Endodermal cell (in vitro differentiated cells): ENCODE results near the gene GLT6D1. TPM values are rescaled to one million over a fixed set of nuclear protein-coding genes. Genes with fewer than 3 reads are reported as not detected.

Source experiments
- DNase-seq: peaks from one replicate; pipeline ENCODE4 v3.0.0-alpha.2; 2017
- H3K27ac ChIP-seq: 2 replicates; pipeline ENCODE4 v1.5.1; 2013; ENCODE audit warnings: mild to moderate bottlenecking, low read depth, low read length, moderate library complexity
- H3K27me3 ChIP-seq: 2 replicates; pipeline ENCODE4 v1.6.1; 2013; ENCODE audit warnings: mild to moderate bottlenecking, low read length, moderate library complexity; ENCODE audit not compliant: insufficient read depth, control insufficient read depth, poor library complexity, severe bottlenecking
- H3K36me3 ChIP-seq: 2 replicates; pipeline ENCODE4 v1.7.0; 2013; ENCODE audit warnings: mild to moderate bottlenecking, low read length, moderate library complexity; ENCODE audit not compliant: control insufficient read depth, insufficient read depth
- H3K4me1 ChIP-seq: one replicate; pipeline ENCODE4 v1.7.0; 2013; ENCODE audit warnings: low read length; ENCODE audit not compliant: control insufficient read depth, insufficient read depth
- H3K4me3 ChIP-seq: 2 replicates; pipeline ENCODE4 v1.5.1; 2013; ENCODE audit warnings: mild to moderate bottlenecking, low read length, moderate library complexity
- H3K9ac ChIP-seq: 2 replicates; pipeline ENCODE4 v1.6.1; 2013; ENCODE audit warnings: mild to moderate bottlenecking, low read length, moderate library complexity; ENCODE audit not compliant: poor library complexity, severe bottlenecking; ENCODE audit errors: extremely low read depth
- H3K9me3 ChIP-seq: 2 replicates; pipeline ENCODE4 v1.6.1; 2013; ENCODE audit warnings: mild to moderate bottlenecking, low read length, moderate library complexity; ENCODE audit not compliant: control insufficient read depth
- H3K27ac Mint-ChIP-seq: 2 replicates; pipeline ENCODE4 v1.8.0; 2020; ENCODE audit warnings: mixed read lengths
- H3K27me3 Mint-ChIP-seq: 2 replicates; pipeline ENCODE4 v1.8.0; 2021; ENCODE audit warnings: mild to moderate bottlenecking, mixed read lengths; ENCODE audit not compliant: insufficient read depth
- H3K36me3 Mint-ChIP-seq: 2 replicates; pipeline ENCODE4 v1.8.0; 2020; ENCODE audit warnings: low read depth, mixed read lengths
- H3K4me1 Mint-ChIP-seq: 2 replicates; pipeline ENCODE4 v1.8.0; 2020; ENCODE audit warnings: mixed read lengths
- H3K4me3 Mint-ChIP-seq: 2 replicates; pipeline ENCODE4 v1.8.0; 2020; ENCODE audit warnings: mild to moderate bottlenecking, moderate library complexity, mixed read lengths
- H3K9me3 Mint-ChIP-seq: 2 replicates; pipeline ENCODE4 v1.8.0; 2020; ENCODE audit warnings: mild to moderate bottlenecking, mixed read lengths
- WGBS, 2 experiments: methylation state at CpG; one replicate each; pipeline versions ENCODE4 v1.1.5 to v1.1.7; 2013; ENCODE audit warnings: missing lambda C conversion rate in 2 of 2, mixed read lengths in 1 of 2; ENCODE audit not compliant: insufficient coverage in 1 of 2, insufficient read length in 1 of 2; 5-methylcytosine and 5-hydroxymethylcytosine counted together
- total RNA-seq, 2 donors: library from RNA; stranded (reverse); fragmentation: NEBNext Ultra II Directional in 1 of 2; extraction: Animal tissue kit (Norgen Biotek cat#: 25700) in 1 of 2; gene quantifications; 2 replicates in 1 of 2; 3 replicates in 1 of 2; pipeline ENCODE4 v1.2.1, GENCODE V29; 2021
- TF ChIP-seq, protein P1 (sequence below): fragments of 200-600 bp; sonication (generic); conservative IDR thresholded peaks from 2 replicates; pipeline ENCODE4 v1.5.0; 2021; ENCODE audit warnings: antibody characterized with exemption, mild to moderate bottlenecking

Gene GLT6D1
- total RNA-seq, 2 donors from 2014 or later: 0.60 TPM; not detected in 1

DNA sequence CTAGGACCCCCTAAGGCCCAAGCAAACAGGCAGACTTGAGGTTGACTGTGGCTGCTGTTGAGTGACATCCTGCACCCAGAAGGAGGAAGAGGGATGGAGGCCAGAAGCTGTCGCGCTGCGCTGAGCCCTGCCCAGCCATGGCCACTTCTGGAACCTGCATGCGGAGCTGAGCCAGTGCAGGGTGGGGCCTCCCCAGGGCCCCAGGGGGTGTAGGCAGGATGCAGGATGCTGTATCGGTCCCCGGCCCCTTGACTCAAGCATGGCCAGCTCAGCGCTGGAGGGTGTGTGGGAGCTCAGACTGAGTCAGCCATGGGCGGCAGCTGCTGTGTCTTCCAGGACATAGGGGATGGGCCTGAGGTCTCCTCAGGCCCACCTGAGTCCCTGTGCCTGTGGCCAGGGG, 26.9 kb downstream of the GLT6D1 start:
- Histone ChIP-seq H3K4me1 (no peaks in the 10 kb centered on the region), H3K27ac (no peak overlapping the region), H3K4me3 (no peak overlapping the region), H3K27me3 (no peaks in the 10 kb centered on the region), H3K9ac (no peak overlapping the region), H3K9me3 (no peaks in the 10 kb centered on the region), H3K36me3 (no peaks in the 10 kb centered on the region)
- H3K36me3 Mint-ChIP-seq: no peaks in the 10 kb centered on the region
- TF ChIP-seq, protein P1, sequence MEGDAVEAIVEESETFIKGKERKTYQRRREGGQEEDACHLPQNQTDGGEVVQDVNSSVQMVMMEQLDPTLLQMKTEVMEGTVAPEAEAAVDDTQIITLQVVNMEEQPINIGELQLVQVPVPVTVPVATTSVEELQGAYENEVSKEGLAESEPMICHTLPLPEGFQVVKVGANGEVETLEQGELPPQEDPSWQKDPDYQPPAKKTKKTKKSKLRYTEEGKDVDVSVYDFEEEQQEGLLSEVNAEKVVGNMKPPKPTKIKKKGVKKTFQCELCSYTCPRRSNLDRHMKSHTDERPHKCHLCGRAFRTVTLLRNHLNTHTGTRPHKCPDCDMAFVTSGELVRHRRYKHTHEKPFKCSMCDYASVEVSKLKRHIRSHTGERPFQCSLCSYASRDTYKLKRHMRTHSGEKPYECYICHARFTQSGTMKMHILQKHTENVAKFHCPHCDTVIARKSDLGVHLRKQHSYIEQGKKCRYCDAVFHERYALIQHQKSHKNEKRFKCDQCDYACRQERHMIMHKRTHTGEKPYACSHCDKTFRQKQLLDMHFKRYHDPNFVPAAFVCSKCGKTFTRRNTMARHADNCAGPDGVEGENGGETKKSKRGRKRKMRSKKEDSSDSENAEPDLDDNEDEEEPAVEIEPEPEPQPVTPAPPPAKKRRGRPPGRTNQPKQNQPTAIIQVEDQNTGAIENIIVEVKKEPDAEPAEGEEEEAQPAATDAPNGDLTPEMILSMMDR: no peak
- no peaks in the 10 kb centered on the region for H3K4me1 Mint-ChIP-seq
- no peak for DNase-seq
- 91 to 100% methylated on average over 1 to 8 of the region's 8 CpGs for WGBS, 2 experiments
- H3K27me3 Mint-ChIP-seq: no peaks in the 10 kb centered on the region
- no peak overlapping the region for H3K4me3 Mint-ChIP-seq
- peaks cover 19% of the 10 kb centered on the region for H3K9me3 Mint-ChIP-seq
- no peak overlapping the region for H3K27ac Mint-ChIP-seq

DNA sequence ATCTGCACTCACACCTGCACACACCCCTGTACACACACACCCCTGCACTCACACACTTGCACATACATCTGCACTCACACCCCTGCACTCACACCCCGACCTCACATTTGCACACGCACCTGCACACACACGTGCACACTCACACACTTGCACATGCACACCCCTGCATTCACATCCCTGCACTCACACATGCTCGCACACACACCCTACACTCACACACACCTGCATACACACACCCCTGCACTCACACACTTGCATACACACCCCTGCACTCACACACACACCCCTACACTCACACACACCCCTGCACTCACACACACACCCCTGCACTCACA, 27.5 kb downstream of the GLT6D1 start:
- TF ChIP-seq, protein P1: no peak
- Mint-ChIP-seq H3K27me3 (no peaks in the 10 kb centered on the region), H3K4me3 (no peak overlapping the region), H3K9me3 (peaks cover 19% of the 10 kb centered on the region), H3K27ac (no peak overlapping the region), H3K36me3 (no peaks in the 10 kb centered on the region), H3K4me1 (no peaks in the 10 kb centered on the region)
- Histone ChIP-seq H3K27ac (no peak overlapping the region), H3K27me3 (no peaks in the 10 kb centered on the region), H3K4me1 (no peaks in the 10 kb centered on the region), H3K4me3 (no peak overlapping the region), H3K9me3 (no peaks in the 10 kb centered on the region), H3K9ac (no peak overlapping the region), H3K36me3 (no peaks in the 10 kb centered on the region)
- DNase-seq: no peak
- WGBS, 2 experiments: 50 to 57% methylated on average over 1 to 4 of the region's 4 CpGs

DNA sequence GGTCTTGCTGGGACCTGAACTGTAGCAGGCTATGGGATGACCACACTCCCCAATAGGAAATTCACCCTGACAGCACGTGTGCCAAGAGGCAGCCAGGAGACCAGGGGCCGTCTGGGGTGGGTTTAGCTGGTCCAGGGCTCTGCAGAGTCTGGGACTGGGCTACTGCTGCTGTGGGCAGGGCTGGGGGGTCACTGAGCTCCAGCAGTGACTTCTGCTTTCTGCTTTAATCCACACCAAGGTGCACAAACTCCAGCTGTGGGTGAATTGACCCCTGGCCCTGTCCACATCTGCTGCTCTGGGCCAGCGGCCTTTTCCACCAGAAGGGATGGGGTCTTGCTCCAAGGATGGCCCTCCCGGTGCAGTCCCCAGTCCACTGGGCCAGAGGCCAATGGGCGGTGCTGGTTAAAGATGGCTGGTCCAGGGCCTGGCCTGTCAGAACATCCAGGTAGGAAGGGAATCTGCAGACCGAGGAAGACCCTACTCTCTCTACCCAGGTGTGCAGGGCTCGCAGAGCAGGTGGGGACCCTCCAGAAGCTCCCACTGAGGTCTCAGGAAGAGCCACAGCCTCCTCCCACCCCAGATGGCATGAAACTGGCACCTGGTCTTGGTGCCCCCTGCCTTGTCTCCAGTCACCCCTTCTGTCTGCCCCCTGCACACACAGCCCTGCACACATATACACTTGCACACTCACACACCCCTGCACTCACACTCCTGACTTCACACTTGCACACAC, 28.0 kb downstream of the GLT6D1 start:
- Mint-ChIP-seq H3K4me1 (no peaks in the 10 kb centered on the region), H3K27ac (no peak overlapping the region), H3K36me3 (no peaks in the 10 kb centered on the region), H3K4me3 (no peak overlapping the region), H3K9me3 (peaks cover 19% of the 10 kb centered on the region), H3K27me3 (no peaks in the 10 kb centered on the region)
- no peaks in the 10 kb centered on the region for H3K27me3 ChIP-seq
- H3K36me3 ChIP-seq: no peaks in the 10 kb centered on the region
- no peak overlapping the region for H3K9ac ChIP-seq
- H3K9me3 ChIP-seq: no peaks in the 10 kb centered on the region
- H3K4me3 ChIP-seq: no peak overlapping the region
- no peak for DNase-seq
- TF ChIP-seq, protein P1: no peak
- no peak overlapping the region for H3K27ac ChIP-seq
- H3K4me1 ChIP-seq: no peaks in the 10 kb centered on the region
- 63 to 90% methylated on average over 3 to 7 of the region's 7 CpGs for WGBS, 2 experiments
